Inferior parietal cortex (tissue), 1 donor: ENCODE results near the gene LTBP1.
"Not testable (repeated sequence)": the region's sequence is repeated elsewhere in the genome, so short reads cannot be mapped to it uniquely, and the experiment has no call there.

ENCODE experiments used
- DNase-seq: peaks from one replicate; pipeline ENCODE4 v3.0.0-alpha.2; 2016; ENCODE audit errors: extremely low spot score

Gene LTBP1

GRCh38 chr2:33430856-33431255 lies 484.1 kb downstream of the LTBP1 start:
- DNase-seq: no peak

GRCh38 chr2:33432871-33433270 lies 486.1 kb downstream of the LTBP1 start:
- no peak for DNase-seq

GRCh38 chr2:33433279-33434235 lies 486.8 kb downstream of the LTBP1 start:
- no peak for DNase-seq

GRCh38 chr2:33435518-33435917 lies 488.8 kb downstream of the LTBP1 start:
- DNase-seq: no peak

- DNase-seq: no peak
Observed at GRCh38 chr2:33436083-33436482, 489.3 kb downstream of the LTBP1 start.

GRCh38 chr2:33437297-33437696 lies 490.5 kb downstream of the LTBP1 start:
- DNase-seq: no peak

- DNase-seq: no peak
Observed at GRCh38 chr2:33437815-33438214, 491.1 kb downstream of the LTBP1 start.

- peak; percentile 83 for DNase-seq
Observed at GRCh38 chr2:33441235-33441810, 494.6 kb downstream of the LTBP1 start.

- DNase-seq: not testable (repeated sequence)
Observed at GRCh38 chr2:33442052-33442451, 495.3 kb downstream of the LTBP1 start.

GRCh38 chr2:33442528-33443079 lies 495.9 kb downstream of the LTBP1 start:
- peak; percentile 53 for DNase-seq

GRCh38 chr2:33443274-33443829 lies 496.6 kb downstream of the LTBP1 start:
- DNase-seq: no peak

- DNase-seq: no peak
Observed at GRCh38 chr2:33444967-33445366, 498.2 kb downstream of the LTBP1 start.

GRCh38 chr2:33448220-33448899 lies 501.6 kb downstream of the LTBP1 start:
- DNase-seq: no peak
